Mucosa of descending colon (tissue), 3 donors: ENCODE data around the gene PROSER2. TPM values are rescaled to one million over a fixed set of nuclear protein-coding genes. Genes with fewer than 3 reads are reported as not detected.

Experiments used
- ATAC-seq: fragments of 200-7000 bp; cut with Tn5 transposase; one replicate; pipeline ENCODE4 v1.9.1; 2020; ENCODE audit warnings: mild to moderate bottlenecking, moderate library complexity
- DNase-seq, 3 donors: peaks; one replicate each; pipeline ENCODE4 v3.0.0-alpha.2; 2020
- H3K36me3 ChIP-seq: fragments of 200-600 bp; one replicate; pipeline ENCODE4 v1.8.0; 2021; ENCODE audit warnings: low read depth, mild to moderate bottlenecking
- H3K4me1 ChIP-seq: fragments of 200-600 bp; one replicate; pipeline ENCODE4 v1.8.0; 2021; ENCODE audit warnings: low read depth, mild to moderate bottlenecking
- H3K4me3 ChIP-seq: fragments of 200-600 bp; one replicate; pipeline ENCODE4 v1.8.0; 2021; ENCODE audit warnings: mild to moderate bottlenecking
- H3K9me3 ChIP-seq: fragments of 200-600 bp; one replicate; pipeline ENCODE4 v1.8.0; 2021; ENCODE audit warnings: mild to moderate bottlenecking
- intact Hi-C, 2 donors: fragments of 100-400 bp; cut with DNase I in 1 of 2; cut with micrococcal nuclease in 1 of 2; formaldehyde crosslinking; loops; one replicate each; pipeline versions ENCODE4 v1.11.0 to v1.11.1; 2022; cut with DNase I, micrococcal nuclease
- total RNA-seq, 3 donors: library from RNA; stranded (reverse); fragmentation: NEBNext Ultra II Directional in 2 of 3; extraction: Animal tissue kit (Norgen Biotek cat#: 25700) in 2 of 3; gene quantifications; one replicate each; pipeline versions ENCODE4 v1.2.1 to v1.2.4, GENCODE V29; 2021 to 2023
- TF ChIP-seq, protein P1 (sequence below): fragments of 200-600 bp; IDR thresholded peaks from one replicate; pipeline ENCODE4 v1.8.0; 2022; ENCODE audit warnings: antibody characterized with exemption, mild to moderate bottlenecking
- donor health status: DM: no; HTN: no; CAD: no; lungs with moderate emphysema.
- donor health status: DM: no; HTN: no; CAD: no.
- donor health status: DM: no; HTN: yes; CAD: no.

Gene PROSER2
- total RNA-seq, 3 donors from 2014 or later: 3.9 to 10.4 (median 6.2) TPM

DNA sequence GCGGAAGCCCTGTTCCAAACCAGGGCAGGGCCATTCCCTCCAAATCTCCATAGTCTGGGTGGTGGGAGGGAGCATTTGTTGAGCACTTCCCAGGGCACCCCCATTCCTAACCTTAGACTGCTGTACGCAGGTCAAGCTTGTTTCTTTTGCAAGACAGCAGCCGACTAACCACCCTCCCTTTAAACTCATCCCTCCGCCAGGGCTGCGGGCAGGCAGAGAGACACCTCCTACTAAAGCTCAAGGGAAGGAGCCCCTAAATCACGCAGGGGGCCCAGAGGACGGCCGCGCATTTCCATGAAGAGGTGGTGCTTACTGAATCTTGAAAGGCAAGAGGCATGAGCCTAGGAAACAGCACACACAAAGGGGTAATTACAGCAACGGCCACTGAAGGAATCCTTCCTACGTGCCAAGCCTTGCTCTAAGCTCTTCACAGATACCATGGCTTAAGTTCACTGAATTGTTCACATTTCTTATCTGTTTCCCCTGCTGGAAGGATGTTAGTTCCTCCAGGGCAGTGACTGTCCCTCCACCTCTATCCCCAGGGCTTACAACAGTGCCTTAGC lies 90.0 kb downstream of the PROSER2 start:
- Histone ChIP-seq H3K4me1 (no peaks in the 10 kb centered on the region), H3K9me3 (no peaks in the 10 kb centered on the region), H3K4me3 (no peak overlapping the region), H3K36me3 (no peaks in the 10 kb centered on the region)
- intact Hi-C loops: no loop called here
- ATAC-seq (no peak), DNase-seq (no peak)
- TF ChIP-seq, protein P1, sequence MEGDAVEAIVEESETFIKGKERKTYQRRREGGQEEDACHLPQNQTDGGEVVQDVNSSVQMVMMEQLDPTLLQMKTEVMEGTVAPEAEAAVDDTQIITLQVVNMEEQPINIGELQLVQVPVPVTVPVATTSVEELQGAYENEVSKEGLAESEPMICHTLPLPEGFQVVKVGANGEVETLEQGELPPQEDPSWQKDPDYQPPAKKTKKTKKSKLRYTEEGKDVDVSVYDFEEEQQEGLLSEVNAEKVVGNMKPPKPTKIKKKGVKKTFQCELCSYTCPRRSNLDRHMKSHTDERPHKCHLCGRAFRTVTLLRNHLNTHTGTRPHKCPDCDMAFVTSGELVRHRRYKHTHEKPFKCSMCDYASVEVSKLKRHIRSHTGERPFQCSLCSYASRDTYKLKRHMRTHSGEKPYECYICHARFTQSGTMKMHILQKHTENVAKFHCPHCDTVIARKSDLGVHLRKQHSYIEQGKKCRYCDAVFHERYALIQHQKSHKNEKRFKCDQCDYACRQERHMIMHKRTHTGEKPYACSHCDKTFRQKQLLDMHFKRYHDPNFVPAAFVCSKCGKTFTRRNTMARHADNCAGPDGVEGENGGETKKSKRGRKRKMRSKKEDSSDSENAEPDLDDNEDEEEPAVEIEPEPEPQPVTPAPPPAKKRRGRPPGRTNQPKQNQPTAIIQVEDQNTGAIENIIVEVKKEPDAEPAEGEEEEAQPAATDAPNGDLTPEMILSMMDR: no peak

DNA sequence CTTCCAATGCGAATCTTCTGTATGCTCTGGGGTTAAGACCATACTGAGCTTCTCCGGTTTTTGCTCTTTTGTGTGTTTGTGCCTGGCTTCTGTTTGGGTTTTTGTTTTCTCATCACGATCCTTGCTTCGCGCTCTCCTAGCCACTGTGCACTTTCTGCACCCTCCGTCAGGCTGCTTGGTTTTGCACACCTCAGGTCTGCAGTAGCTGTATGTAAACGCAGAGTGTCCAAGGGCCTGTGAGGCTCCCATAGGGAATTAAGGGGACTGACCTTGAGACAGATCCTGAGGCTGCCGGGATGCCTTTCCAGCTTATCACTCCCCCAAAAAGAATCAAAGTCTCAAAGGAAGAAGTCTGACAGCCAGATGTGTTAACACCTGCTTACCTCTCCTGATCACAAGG lies 95.2 kb downstream of the PROSER2 start:
- Histone ChIP-seq H3K36me3 (no peaks in the 10 kb centered on the region), H3K9me3 (no peaks in the 10 kb centered on the region), H3K4me1 (no peaks in the 10 kb centered on the region), H3K4me3 (no peak overlapping the region)
- ATAC-seq (no peak), DNase-seq (peak in 1 of 3 donors; percentile 4)
- TF ChIP-seq, protein P1: no peak
- intact Hi-C loops: no loop called here

DNA sequence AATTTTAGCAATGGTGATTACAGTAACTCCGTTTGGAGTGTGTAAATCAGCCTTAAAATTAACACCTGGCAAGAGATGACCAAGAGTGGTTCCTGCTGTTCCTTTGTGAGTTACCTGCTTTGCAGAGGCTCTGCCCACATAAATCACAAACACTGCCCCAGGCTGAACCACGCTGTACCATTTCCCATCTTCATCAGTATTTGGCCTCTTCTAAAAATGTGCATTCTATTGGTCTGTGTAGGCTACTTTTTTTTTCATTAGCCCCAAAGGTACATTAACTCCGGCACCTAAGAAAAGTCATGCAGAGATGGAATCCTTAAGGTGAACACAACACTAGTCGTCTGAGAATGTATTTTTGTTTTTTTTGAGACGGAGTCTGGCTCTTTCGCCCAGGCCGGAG lies 96.1 kb downstream of the PROSER2 start:
- no peaks in the 10 kb centered on the region for H3K9me3 ChIP-seq
- intact Hi-C loops: no loop called here
- DNase-seq (no peak), ATAC-seq (no peak)
- no peaks in the 10 kb centered on the region for H3K36me3 ChIP-seq
- no peaks in the 10 kb centered on the region for H3K4me1 ChIP-seq
- TF ChIP-seq, protein P1: no peak
- H3K4me3 ChIP-seq: no peak overlapping the region

Other genes starting within 250 kb of the PROSER2 start
- 10 to 100 TPM; 14.6 to 20.0 (median 19.8) TPM for gene USP6NL, start 211.7 kb upstream of the PROSER2 start, total RNA-seq
- 1 to 10 TPM in 2 of 3 donors, under 1 TPM in 1; 0.43 to 9.4 (median 1.3) TPM for gene ECHDC3, start 81.0 kb upstream of the PROSER2 start, total RNA-seq
- gene UPF2, start 219.5 kb downstream of the PROSER2 start, total RNA-seq: 10 to 100 TPM; 20.6 to 36.8 (median 22.3) TPM
- 10 to 100 TPM; 23.8 to 33.5 (median 27.6) TPM for gene DHTKD1, start 245.6 kb downstream of the PROSER2 start, total RNA-seq